Inflammatory macrophage treated with lipopolysaccharide for 4 hours (primary cell): ENCODE data around the gene IQCK.
A peak's percentile ranks its signal among the peaks of the same experiment; 100 is the strongest.
"Not testable (repeated sequence)": the region's sequence is repeated elsewhere in the genome, so short reads cannot be mapped to it uniquely, and the experiment has no call there.

Experiments used
- DNase-seq: peaks from one replicate; pipeline ENCODE4 v3.0.0-alpha.2; 2020

IQCK gene

GRCh38 chr16:19760356-19761060 is 42.4 kb downstream of the IQCK start:
- no peak for DNase-seq

DNA sequence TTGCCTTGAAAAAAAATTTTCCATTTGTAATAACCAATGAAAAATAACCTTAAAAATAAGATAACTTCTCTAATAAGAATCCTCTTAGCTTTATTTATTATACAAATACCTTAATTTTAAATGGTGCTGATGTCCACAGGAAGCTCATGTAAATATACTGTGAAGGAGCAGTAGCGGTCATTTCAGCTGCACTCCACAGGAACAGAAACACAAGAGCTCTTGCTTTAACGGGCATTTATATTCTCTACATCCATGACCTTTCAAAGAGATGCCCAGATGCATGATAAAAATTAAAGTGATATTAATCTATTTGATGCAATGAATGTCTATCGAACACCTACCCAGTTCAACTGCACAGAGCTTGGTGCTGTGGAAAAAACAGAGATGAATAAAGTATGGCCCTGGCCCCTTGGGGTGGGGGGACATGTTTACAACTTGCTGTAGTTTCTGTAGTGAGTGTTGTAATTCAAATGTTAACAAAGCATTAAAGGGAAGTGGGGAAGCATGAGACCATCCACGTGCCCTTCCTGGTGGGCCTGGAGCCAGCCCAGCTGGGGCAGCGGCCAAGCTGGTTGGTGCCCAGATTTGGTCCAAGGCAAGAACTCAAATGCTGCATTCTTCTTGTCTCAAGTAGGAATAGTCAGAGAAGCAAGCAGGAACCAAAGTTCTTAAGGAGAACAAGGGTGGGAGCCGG is 47.9 kb downstream of the IQCK start:
- peak; percentile 51 for DNase-seq

DNA sequence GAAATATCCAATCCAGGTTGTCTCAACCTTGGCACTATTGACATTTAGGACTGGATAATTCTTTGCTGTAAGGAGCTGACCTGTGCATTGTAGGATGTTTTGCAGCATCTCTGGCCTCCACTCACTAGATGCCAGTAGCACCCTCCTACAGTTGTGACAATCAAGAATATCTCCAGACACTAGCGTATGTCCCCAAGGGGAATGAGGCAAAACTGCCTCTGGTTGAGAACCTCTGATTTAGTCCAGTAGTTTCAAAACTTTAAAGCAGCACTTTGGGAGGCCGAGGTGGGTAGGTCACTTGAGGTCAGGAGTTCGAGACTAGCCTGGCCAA is 48.4 kb downstream of the IQCK start:
- no peak for DNase-seq

DNA sequence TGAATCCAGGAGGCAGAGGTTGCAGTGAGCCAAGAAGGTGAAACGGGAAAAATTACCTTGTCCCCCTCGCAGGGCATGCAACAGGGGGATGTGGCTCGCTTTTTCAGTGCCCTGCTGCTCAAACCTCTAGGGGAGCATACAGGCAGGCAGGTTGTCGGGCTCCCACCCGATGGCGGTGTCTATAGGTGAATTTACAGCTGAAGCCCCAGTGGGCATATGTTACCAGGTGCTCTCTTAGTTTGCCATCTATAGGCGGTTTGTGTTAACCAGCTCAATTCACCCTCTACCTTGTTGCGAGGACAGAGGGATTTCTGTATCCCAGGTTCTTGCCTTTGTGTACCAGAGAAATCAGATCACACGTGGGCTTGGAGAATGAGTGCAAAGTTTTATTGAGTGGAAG is 48.9 kb downstream of the IQCK start:
- DNase-seq = no peak

DNA sequence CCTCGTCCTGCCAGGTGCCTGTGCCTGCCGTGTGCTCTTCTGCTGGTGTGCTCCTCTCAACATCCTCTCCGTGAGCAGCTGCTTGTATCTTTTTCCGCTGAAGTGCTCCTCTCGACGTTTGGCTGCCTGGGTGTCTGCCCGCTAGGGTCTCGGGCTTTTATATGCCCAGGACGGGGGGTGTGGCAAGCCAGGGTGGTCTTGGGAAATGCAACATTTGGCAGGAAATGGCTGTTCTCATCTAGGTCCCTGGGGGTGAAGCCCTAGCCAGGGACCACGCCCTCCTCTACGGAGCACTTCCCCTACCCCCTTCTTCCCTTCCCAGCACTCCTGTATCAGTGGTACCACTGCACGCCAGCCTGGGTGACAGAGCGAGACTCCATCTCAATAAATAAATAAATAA is 49.4 kb downstream of the IQCK start:
- no peak for DNase-seq

DNA sequence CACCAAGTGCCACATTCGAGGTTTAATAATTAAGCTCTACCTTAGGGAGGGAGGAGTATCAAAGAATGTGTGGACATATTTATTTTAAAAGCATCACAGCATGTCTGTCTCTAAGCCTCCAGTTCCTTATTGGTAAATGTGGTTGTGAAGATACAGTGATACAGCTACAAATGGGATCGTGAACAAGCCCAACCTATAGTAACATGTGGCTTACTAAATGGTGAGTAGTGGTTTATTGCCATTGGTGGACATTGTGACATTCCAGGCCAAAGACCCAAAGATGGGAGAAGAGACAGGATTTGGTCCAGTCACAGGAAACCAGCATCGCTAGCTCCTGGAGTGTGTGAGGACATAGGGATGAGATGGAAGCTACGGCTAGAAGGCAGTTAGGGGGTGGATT is 51.2 kb downstream of the IQCK start:
- no peak for DNase-seq

GRCh38 chr16:19771040-19771439 is 53.0 kb downstream of the IQCK start:
- no peak for DNase-seq

DNA sequence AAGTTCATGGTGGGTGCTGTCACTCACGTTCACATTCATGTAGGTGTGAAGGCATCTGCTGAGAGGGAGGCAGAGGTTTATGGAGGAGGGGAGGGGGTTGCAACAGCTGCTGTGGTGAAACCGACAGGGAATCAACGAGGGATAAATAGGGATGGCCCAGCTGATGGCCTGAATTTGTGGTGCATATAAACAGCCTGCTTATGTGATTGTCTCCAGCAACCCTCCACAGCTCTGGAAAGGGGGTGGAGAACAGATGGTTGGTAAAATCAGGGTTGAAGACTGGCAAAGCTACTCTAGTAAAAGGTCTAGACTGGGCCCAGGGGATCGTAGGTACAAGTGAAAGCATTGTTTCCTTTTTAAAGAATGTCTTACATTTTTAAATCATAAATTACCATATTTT is 53.7 kb downstream of the IQCK start:
- no peak for DNase-seq

DNA sequence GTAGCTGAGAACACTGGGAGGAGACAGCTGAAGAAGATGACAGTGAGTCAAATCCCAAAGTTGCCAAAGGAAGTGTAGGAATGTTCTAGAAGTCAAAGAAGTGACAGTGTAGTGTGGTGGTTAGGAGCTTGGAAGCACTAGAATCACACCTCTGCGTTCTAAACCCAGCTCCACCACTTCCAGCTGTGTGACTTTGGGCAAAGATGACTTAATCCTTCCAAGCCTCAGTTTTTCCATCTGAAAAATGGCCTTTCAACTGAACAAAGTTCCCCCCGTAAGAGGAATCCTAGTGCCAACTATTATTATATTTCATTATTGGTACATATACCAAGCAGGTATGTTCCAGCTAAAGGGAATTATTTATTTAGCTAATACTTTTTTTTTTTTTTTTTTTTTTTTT is 56.0 kb downstream of the IQCK start:
- no peak for DNase-seq

GRCh38 chr16:19776147-19776546 is 58.1 kb downstream of the IQCK start:
- no peak for DNase-seq

GRCh38 chr16:19776565-19776964 is 58.5 kb downstream of the IQCK start:
- DNase-seq = no peak

- no peak for DNase-seq
Measured at GRCh38 chr16:19780321-19780720, 62.2 kb downstream of the IQCK start.

- no peak for DNase-seq
Measured at GRCh38 chr16:19781226-19781625, 63.2 kb downstream of the IQCK start.

DNA sequence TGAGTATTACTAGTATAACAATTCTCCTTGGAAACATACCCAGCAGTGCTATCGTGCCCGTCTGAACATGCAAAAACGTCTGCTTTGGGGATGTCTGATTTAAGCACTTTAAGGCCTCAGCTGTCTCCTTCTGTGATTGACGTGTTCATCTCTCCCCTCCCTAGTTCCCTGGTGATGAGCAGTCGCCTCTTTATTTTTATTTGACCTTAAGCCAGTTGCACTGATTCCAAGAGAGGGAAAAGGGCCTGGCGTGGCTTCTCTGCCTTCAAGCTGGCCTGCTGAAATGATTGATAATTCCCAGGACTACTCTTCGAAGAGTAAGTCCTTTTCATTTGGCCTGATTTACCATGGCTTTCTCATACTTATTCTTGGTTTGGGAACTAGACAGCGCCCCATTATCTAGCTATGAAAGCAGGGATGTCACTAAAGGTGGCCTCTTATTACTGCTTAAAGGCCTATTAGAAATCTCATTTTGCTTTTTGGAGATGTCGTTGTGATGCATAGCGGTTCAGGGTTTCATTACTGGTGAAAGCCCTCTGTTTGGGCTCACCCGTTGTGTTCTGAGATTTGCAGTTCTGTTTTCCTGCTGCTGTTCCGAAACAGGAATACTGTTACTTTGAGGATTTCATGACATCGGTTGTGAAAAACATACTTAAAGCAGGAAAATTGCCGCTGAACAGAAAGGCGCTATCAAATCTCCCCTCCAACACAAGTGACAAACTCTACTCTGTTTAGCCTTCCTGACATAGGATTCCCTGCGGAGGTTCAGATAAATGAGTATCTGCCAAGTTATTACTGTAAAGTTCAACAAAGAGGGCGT is 65.5 kb downstream of the IQCK start:
- DNase-seq = no peak

GRCh38 chr16:19784183-19784736 is 66.2 kb downstream of the IQCK start:
- no peak for DNase-seq

- no peak for DNase-seq
Measured at GRCh38 chr16:19785081-19785480, 67.0 kb downstream of the IQCK start.

DNA sequence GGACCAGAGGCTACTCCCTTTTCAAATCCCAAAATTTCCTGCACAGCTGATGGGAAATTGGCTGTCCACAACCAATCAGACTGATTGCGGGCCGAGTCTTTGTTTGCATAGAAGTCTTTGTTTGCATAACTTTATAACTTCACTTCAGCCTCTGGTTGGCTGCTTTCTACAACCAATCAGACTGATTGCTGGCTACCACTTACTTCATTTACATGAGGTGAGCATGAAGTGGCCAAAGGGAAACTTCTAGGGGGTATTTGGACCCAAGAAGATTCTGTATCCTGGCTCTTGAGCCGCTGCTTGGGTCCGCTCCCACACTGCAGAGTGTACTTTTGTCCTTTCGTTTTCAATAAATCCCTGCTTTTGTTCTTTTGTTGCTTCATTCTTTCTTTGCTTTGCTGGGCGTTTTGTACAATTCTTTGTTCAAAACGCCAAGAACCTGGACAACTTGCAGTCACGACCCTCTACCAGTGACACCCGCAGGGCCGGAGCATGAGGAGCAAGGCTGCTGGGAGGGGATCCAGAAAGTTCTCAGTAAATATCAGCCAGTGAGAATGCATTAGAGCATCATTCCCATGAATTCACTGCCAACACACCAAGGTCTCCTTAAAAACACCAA is 67.5 kb downstream of the IQCK start:
- DNase-seq = no peak

DNA sequence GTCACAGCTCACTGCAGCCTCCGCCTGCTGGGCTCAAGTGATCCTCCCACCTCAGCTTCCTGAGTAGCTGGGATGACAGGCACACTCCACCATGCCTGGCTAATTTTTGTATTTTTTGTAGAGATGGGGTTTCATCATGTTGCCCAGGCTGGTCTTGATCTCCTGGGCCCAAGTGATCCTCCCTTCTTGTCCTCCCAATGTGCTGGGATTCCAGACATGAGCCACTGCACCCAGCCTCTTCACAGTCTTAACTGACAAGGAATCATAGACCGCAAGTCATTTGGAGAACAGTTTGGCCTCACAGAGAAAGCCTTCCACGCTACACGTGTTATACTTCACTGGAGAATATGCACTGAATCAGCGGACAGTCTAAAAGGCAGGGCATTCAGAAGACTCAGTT is 83.3 kb downstream of the IQCK start:
- not testable (repeated sequence) for DNase-seq

DNA sequence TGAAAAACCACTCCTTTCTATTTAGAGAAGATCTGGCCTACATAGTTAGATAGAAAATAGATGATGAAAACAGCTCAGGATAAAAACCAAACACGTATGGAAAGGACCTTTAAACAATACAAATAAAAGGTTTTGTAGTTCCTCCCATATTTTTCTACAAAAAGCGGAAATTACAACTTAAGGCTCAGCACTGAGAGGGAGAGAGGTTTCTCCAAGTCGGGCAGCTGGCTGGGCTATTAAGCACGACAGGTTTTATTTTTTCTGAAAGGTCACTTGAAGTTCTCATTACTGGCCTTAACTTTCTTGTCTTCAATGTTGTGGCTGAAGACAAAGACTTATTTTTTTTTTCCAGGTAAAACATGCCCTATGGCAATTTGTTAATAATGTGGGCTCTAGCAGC is 83.8 kb downstream of the IQCK start:
- DNase-seq = not testable (repeated sequence)

- no peak for DNase-seq
Measured at GRCh38 chr16:19802612-19803011, 84.5 kb downstream of the IQCK start.

GRCh38 chr16:19804538-19805323 is 86.7 kb downstream of the IQCK start:
- peak; percentile 56 for DNase-seq

- no peak for DNase-seq
Measured at GRCh38 chr16:19805459-19806162, 87.5 kb downstream of the IQCK start.
